Epithelial cell of esophagus (primary cell): Measurements from ENCODE around the gene PRKAB2.
"Not testable (repeated sequence)": the region's sequence is repeated elsewhere in the genome, so short reads cannot be mapped to it uniquely, and the experiment has no call there.

Experiments used
- DNase-seq: peaks from one replicate; pipeline ENCODE4 v3.0.0; 2010; ENCODE audit warnings: low read depth
- H3K4me3 ChIP-seq: 2 replicates; pipeline ENCODE4 v1.5.1; 2011; ENCODE audit warnings: mild to moderate bottlenecking, low read length, control low read depth
- TF ChIP-seq, protein P1 (sequence below): IDR thresholded peaks from 2 replicates; pipeline ENCODE4 v1.5.1; 2011; ENCODE audit warnings: low read depth, mild to moderate bottlenecking, low read length, control low read depth, inconsistent platforms; ENCODE audit not compliant: insufficient read depth; ENCODE audit errors: missing control alignments

Gene PRKAB2

DNA sequence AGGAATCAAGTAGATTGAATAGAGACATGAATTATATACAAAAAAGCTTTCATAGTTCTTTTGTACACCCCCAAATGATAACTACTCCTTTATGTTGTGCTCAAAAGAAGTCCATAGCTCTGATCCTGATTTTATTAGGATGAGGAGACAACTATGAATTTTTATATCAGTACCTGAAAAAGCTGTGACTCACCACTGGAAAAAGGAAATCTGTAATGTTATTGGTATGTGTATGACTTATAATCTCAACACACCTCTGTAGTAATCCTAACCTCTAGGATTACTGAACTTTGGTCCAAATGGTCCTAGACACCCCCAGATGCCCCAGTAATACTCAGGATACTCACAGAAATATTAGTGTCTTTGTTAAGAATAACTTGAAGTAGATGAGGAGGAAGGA, 10.2 kb downstream of the PRKAB2 start:
- no peak overlapping the region for H3K4me3 ChIP-seq
- TF ChIP-seq, protein P1, sequence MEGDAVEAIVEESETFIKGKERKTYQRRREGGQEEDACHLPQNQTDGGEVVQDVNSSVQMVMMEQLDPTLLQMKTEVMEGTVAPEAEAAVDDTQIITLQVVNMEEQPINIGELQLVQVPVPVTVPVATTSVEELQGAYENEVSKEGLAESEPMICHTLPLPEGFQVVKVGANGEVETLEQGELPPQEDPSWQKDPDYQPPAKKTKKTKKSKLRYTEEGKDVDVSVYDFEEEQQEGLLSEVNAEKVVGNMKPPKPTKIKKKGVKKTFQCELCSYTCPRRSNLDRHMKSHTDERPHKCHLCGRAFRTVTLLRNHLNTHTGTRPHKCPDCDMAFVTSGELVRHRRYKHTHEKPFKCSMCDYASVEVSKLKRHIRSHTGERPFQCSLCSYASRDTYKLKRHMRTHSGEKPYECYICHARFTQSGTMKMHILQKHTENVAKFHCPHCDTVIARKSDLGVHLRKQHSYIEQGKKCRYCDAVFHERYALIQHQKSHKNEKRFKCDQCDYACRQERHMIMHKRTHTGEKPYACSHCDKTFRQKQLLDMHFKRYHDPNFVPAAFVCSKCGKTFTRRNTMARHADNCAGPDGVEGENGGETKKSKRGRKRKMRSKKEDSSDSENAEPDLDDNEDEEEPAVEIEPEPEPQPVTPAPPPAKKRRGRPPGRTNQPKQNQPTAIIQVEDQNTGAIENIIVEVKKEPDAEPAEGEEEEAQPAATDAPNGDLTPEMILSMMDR, result no peak
- peak; percentile 69 for DNase-seq

DNA sequence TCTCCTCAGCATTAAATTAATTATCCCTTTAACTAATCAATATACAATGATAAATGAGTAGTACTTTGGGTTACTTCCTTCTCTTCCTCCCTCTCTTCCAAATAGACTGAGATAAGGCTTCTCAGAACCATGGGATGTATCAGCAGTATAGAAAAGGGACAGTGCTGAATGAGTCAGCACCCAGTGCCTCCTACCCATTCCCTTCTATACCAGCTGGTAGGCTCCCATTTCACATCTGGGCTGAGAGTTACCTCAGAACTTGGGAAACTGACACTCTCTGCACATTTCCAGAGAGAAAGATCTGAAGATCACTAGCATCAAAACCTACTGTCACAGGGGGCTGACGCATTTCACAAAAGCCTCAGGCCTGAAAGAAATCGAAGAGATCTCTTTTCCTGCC, 15.2 kb downstream of the PRKAB2 start:
- DNase-seq, H3K4me3 ChIP-seq: not testable (repeated sequence)

DNA sequence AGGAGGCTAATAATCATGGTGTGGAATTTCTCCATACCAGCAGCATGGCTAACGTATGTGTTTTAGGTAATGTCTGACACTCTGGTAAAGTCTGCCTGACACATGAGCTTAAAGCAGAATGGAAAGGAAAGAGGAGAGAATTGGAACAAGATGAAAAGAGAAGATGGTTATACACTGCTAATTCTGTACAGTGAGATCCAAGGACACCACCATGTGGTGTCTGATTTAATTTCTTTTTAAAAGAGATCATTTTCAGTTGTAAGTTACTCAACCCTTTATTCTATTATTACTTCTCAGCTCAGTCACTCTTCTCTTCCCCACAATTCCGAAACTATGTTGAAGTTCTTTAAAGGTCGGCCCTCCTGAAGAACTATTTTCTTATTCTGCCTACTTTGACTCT, 15.6 kb downstream of the PRKAB2 start:
- TF ChIP-seq, protein P1, result no peak
- no peak for DNase-seq

DNA sequence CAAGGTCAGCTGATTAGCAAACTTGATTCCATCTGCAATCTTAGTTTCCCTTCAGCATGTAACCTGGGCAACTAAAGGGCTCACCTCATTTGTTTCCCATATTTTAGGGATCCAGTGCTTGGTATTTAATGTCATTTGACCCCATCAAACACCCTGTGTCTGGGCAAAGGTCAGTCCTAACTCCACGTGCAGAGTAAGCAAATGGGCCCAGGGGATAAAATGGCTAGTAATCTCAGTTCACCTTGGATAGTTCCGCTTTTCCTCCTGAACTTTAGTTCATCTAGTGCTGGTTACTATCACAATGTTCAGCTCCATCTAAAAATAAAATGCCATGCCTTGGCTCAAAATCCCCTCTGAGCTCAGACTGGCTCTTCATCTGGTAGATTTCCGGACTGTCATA, 19.5 kb downstream of the PRKAB2 start:
- no peak overlapping the region for H3K4me3 ChIP-seq
- TF ChIP-seq, protein P1, result no peak
- no peak for DNase-seq

More for the DNA sequence above, 15.6 kb downstream of the PRKAB2 start:
- H3K4me3 ChIP-seq, result no peak overlapping the region

DNA sequence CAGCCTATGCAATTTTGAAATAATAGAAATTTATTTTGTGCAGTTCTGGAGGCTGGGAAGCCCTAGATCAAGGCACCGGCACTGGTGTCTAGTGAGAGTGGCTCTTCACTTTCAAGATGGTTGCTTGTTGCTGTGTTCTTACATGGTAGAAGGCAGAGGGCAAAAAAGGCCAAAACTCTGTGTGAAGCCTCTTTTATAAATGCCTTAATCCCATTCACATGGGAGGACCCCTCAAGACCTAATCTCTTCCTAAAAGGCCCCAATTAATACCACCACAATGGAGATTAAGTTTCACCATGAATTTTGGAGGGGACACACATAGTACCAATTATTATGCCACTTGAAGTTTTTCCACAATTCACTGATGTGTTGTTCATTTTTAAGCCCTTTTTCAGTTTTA, 21.0 kb downstream of the PRKAB2 start:
- DNase-seq, result no peak
- TF ChIP-seq, protein P1, result no peak
- H3K4me3 ChIP-seq, result no peak overlapping the region

DNA sequence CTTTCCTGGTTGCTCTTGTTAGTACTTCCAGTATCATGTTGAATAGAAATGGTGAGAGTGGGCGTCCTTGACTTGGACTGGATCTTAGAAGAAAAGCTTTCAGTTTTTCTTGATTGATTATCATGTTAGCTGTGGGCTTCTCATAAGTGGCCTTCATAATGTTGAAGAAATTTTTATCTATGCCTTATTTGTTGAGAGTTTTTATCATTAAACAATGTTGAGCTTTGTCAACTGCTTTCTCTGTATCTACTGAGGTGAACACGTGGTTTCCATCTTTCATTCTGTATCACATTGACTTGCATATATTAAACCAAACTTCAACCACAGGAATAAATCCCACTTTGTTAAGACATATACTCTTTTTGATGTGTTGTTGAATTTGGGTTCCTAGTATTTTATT, 29.4 kb downstream of the PRKAB2 start:
- TF ChIP-seq, protein P1, result no peak
- no peak overlapping the region for H3K4me3 ChIP-seq
- no peak for DNase-seq

DNA sequence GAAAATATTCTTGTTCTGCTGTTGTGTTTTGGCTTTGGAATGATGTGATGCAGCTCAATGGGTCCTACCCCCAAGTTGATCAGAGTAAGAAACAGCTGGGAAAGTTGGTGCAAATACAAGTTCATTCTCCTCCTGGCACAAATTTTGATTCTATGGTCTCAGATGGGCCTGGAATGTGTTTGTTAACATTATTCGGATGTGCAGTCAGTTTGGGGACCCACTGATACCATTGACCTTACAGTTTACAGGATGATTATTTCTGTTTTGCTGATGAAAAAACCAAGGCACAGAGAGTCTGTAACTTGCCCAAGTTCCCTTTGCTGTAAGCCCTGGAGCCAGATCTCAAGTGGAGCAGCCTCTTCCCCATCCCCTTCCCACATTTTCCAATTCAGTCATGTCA, 41.5 kb downstream of the PRKAB2 start:
- H3K4me3 ChIP-seq, DNase-seq: not testable (repeated sequence)

DNA sequence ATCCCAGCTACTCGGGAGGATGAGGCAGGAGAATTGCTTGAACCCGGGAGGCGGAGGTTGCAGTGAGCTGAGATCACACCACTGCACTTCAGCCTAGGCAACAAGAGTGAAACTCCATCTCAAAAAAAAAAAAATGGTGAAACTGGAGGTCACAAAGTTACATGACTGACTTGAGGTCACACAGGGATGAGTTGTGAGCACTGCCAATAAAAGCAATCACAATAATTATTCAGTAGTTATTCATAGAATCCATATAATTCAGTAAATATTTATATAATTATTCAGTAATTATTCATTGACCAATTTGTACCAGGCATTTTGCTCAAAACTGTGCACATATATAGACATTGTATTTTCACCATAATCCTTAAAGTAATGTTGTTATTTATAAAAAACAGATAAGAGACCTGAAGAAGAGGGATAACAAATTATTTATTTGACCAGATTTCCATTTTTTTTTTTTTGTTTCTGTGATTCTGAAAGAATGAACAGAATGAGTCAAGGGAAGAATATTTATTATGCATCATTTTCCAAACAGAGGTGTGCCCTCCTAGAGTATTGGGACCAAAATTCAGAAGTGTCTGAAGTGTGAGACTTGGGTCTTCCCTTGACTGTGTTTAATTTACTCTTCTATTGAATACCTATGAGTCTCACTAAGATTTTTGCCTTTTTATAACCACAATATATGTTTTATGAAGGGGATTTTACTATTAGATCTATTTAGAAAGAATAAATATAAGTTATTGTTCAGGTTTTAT, 43.0 kb downstream of the PRKAB2 start:
- H3K4me3 ChIP-seq, result no peak overlapping the region
- TF ChIP-seq, protein P1, result no peak
- DNase-seq, result no peak
